Mesothelial cell of epicardium (in vitro differentiated cells): ENCODE measurements around the gene CD274. TPM values are rescaled to one million over a fixed set of nuclear protein-coding genes. Genes with fewer than 3 reads are reported as not detected.
"Not testable (repeated sequence)": the region's sequence is repeated elsewhere in the genome, so short reads cannot be mapped to it uniquely, and the experiment has no call there.

Source experiments
- DNase-seq, 2 experiments: peaks; one replicate each; pipeline ENCODE4 v3.0.0; 2021; ENCODE audit warnings: low spot score in 2 of 2; ENCODE audit not compliant: unreplicated experiment in 2 of 2
- H3K27ac Mint-ChIP-seq: 2 replicates; pipeline ENCODE4 v1.8.0; 2021; ENCODE audit warnings: mixed read lengths
- H3K27me3 Mint-ChIP-seq: 2 replicates; pipeline ENCODE4 v1.8.0; 2021; ENCODE audit warnings: low read depth, mixed read lengths
- H3K36me3 Mint-ChIP-seq: 2 replicates; pipeline ENCODE4 v1.8.0; 2021; ENCODE audit warnings: mixed read lengths
- H3K4me1 Mint-ChIP-seq: 2 replicates; pipeline ENCODE4 v1.8.0; 2021; ENCODE audit warnings: mixed read lengths
- H3K4me3 Mint-ChIP-seq: 2 replicates; pipeline ENCODE4 v1.8.0; 2021; ENCODE audit warnings: mild to moderate bottlenecking, moderate library complexity, mixed read lengths
- H3K9me3 Mint-ChIP-seq: 2 replicates; pipeline ENCODE4 v1.8.0; 2021; ENCODE audit warnings: mixed read lengths
- CTCF ChIP-seq: fragments of 200-600 bp; sonication (generic); IDR thresholded peaks from one replicate; pipeline ENCODE4 v1.5.0; 2021; ENCODE audit warnings: antibody characterized with exemption; ENCODE audit not compliant: unreplicated experiment
- total RNA-seq: library from RNA; stranded (reverse); gene quantifications from 3 replicates; pipeline ENCODE4 v1.2.1, GENCODE V29; 2021

Gene CD274
- total RNA-seq, 1 donor from 2014 or later, result 0.29 TPM

GRCh38 chr9:5428794-5429528, 21.4 kb upstream of the CD274 start:
- DNase-seq, result no peak
- no peak overlapping the region for H3K27ac Mint-ChIP-seq
- H3K27me3 Mint-ChIP-seq, result no peaks in the 10 kb centered on the region
- peaks cover 25% of the 10 kb centered on the region for H3K36me3 Mint-ChIP-seq
- H3K4me3 Mint-ChIP-seq, result no peak overlapping the region
- H3K4me1 Mint-ChIP-seq, result no peaks in the 10 kb centered on the region
- no peak for TF ChIP-seq CTCF
- H3K9me3 Mint-ChIP-seq, result peaks cover 6% of the 10 kb centered on the region

DNA sequence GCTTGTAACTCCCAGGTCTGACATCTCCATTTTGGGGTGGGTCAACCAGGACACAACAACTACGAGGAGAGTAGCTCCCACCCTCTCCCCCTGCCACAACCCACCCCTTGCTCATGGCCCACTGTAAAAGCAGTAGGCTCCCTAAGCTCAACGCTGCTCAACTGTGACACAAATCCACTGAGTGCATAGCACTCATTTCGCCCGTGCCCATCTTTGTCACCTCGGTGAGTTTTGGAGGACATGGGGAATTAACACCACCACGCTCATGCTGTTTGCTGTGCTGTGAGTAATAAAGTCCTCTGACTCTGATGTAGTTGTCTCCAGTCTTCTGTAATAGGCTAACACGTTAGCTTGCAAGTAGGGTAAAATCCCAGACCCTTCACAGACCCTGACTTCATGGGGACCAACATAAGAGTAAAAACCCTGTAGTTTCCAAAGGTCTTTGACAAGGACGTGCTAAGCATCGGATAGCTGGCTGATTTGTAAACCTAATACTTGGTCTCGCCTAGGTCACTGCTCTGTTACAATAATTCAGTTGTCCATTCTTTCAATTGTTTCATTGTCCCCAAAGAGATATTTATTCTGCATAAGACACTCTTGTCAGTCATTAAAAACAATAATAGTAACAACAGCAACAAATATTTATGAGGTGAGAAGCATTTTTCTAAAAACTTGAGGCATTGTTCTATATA, 20.3 kb upstream of the CD274 start:
- DNase-seq, result no peak
- Mint-ChIP-seq H3K9me3 (peaks cover 4% of the 10 kb centered on the region), H3K4me1 (no peaks in the 10 kb centered on the region), H3K27me3 (no peaks in the 10 kb centered on the region), H3K4me3 (no peak overlapping the region), H3K36me3 (peaks cover 30% of the 10 kb centered on the region), H3K27ac (no peak overlapping the region)
- TF ChIP-seq CTCF, result no peak

DNA sequence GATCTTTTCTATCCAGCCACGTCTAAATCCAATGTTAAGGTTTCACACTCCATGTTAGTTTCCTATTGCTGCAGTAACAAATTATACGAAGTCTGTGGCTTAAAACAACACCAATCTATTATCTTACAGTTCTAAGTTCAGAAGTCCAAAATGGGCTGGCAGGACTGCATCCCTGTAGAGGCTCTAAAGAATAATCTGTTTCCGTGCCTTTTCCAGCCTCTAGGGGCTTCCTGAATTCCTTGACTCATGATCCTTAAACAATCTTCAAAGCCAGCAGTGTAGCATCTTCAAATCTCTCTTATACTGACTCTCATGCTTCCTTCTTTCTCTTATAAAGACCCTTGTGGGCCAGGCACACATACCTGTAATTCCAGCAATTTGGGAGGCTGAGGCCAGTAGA, 19.4 kb upstream of the CD274 start:
- no peak for DNase-seq
- H3K4me1 Mint-ChIP-seq, result no peaks in the 10 kb centered on the region
- H3K36me3 Mint-ChIP-seq, result peaks cover 37% of the 10 kb centered on the region
- no peaks in the 10 kb centered on the region for H3K27me3 Mint-ChIP-seq
- no peak for TF ChIP-seq CTCF
- no peak overlapping the region for H3K27ac Mint-ChIP-seq
- H3K4me3 Mint-ChIP-seq, result no peak overlapping the region
- peaks cover 4% of the 10 kb centered on the region for H3K9me3 Mint-ChIP-seq

GRCh38 chr9:5432890-5433289, 17.5 kb upstream of the CD274 start:
- not testable (repeated sequence) for H3K4me3 Mint-ChIP-seq, H3K27ac Mint-ChIP-seq, H3K9me3 Mint-ChIP-seq, DNase-seq, H3K27me3 Mint-ChIP-seq
- Mint-ChIP-seq H3K4me1 (peaks cover 13% of the 10 kb centered on the region), H3K36me3 (peaks cover 37% of the 10 kb centered on the region)

- peaks cover 37% of the 10 kb centered on the region for H3K36me3 Mint-ChIP-seq
- DNase-seq, H3K27me3 Mint-ChIP-seq, H3K27ac Mint-ChIP-seq, H3K4me3 Mint-ChIP-seq, H3K9me3 Mint-ChIP-seq: not testable (repeated sequence)
- H3K4me1 Mint-ChIP-seq, result peaks cover 17% of the 10 kb centered on the region
These were observed 17.0 kb upstream of the CD274 start for GRCh38 chr9:5433328-5433727.

DNA sequence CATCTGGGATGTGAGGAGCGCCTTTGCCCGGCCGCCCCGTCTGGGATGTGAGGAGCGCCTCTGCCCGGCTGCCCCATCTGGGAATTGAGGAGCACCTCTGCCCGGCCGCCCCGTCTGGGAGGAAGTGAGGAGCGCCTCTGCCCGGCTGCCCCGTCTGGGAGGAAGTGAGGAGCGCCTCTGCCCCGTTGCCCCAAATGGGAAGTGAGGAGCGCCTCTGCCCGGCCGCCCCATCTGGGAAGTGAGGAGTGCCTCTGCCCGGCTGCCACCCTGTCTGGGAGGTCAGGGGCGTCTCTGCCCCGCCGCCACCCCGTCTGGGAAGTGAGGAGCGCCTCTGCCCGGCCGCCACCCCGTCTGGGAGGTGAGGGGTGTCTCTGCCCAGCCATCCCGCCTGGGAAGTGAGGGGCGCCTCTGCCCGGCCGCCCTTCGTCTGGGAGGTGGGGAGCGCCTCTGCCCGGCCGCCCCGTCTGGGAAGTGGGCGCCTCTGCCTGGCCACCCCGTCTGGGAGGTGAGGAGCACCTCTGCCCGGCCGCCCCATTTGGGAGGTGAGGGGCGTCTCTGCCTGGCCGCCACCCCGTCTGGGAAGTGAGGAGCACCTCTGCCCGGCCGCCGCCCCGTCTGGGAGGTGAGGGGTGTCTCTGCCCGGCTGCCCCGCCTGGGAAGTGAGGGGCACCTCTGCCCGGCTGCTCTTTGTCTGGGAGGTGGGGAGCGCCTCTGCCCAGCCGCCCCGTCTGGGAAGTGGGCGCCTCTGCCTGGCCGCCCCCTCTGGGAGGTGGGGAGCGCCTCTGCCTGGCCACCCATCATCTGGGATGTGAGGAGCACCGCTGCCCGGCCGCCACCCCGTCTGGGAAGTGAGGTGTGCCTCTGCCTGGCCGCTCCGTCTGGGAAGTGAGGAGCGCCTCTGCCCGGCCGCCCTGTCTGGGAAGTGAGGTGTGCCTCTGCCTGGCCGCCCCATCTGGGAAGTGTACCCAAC, 16.2 kb upstream of the CD274 start:
- H3K27ac Mint-ChIP-seq, H3K27me3 Mint-ChIP-seq, H3K4me3 Mint-ChIP-seq, H3K9me3 Mint-ChIP-seq, DNase-seq: not testable (repeated sequence)
- Mint-ChIP-seq H3K4me1 (peaks cover 19% of the 10 kb centered on the region), H3K36me3 (peaks cover 37% of the 10 kb centered on the region)
